Erythroblast (primary cell): ENCODE results near the gene SLC25A34.

Experiments used
- GATA1 ChIP-seq: IDR thresholded peaks from 2 replicates; pipeline ENCODE4 v1.6.1; 2011; ENCODE audit warnings: low read depth, mild to moderate bottlenecking, control low read depth, low read length, moderate library complexity
- POLR2A ChIP-seq: IDR thresholded peaks from 2 replicates; pipeline ENCODE4 v1.6.1; 2011; ENCODE audit warnings: mild to moderate bottlenecking, low read length

GRCh38 chr1:15701784-15702183 lies 34.3 kb upstream of the SLC25A34 start:
- TF ChIP-seq POLR2A (no peak), GATA1 (no peak)
